Spinal cord (tissue), 10 donors: Measurements from ENCODE around the gene MGAT3. TPM values are rescaled to one million over a fixed set of nuclear protein-coding genes. Genes with fewer than 3 reads are reported as not detected.
"Not testable (repeated sequence)": the region's sequence is repeated elsewhere in the genome, so short reads cannot be mapped to it uniquely, and the experiment has no call there.

Source experiments
- DNase-seq, 6 donors: peaks; one replicate each; pipeline versions ENCODE4 v3.0.0 to v3.0.0-alpha.2; 2013 to 2015; ENCODE audit warnings: low spot score in 6 of 6, low read depth in 4 of 6
- H3K27ac ChIP-seq: one replicate; pipeline ENCODE4 v1.5.1; 2013; ENCODE audit warnings: low read depth, low read length, control low read depth
- H3K27me3 ChIP-seq: one replicate; pipeline ENCODE4 v1.6.1; 2013; ENCODE audit warnings: low read length; ENCODE audit not compliant: control insufficient read depth, insufficient read depth
- H3K36me3 ChIP-seq: one replicate; pipeline ENCODE4 v1.6.1; 2013; ENCODE audit warnings: low read length; ENCODE audit not compliant: control insufficient read depth, insufficient read depth
- H3K4me1 ChIP-seq: one replicate; pipeline ENCODE4 v1.6.1; 2013; ENCODE audit warnings: low read length; ENCODE audit not compliant: control insufficient read depth, insufficient read depth
- H3K4me3 ChIP-seq: one replicate; pipeline ENCODE4 v1.5.1; 2013; ENCODE audit warnings: low read depth, low read length, control low read depth
- H3K9me3 ChIP-seq: one replicate; pipeline ENCODE4 v1.6.1; 2013; ENCODE audit warnings: low read length; ENCODE audit not compliant: control insufficient read depth, insufficient read depth
- WGBS: methylation state at CpG from one replicate; pipeline ENCODE4 v1.1.5; 2013; ENCODE audit warnings: missing lambda C conversion rate; ENCODE audit not compliant: insufficient coverage; 5-methylcytosine and 5-hydroxymethylcytosine counted together
- long read RNA-seq, 4 donors: transcript quantifications; one replicate each; lab custom pipeline, GENCODE V29; 2026
- polyA plus RNA-seq, 2 donors: library from polyadenylated mRNA; unstranded; fragments of 120-200 nt; gene quantifications; one replicate each; pipeline ENCODE4 v1.2.1, GENCODE V29; 2013; ENCODE audit not compliant: insufficient read length in 2 of 2
- total RNA-seq, 2 donors: library from RNA; depleted of rRNA in 1 of 2; stranded (reverse); fragments of 120-200 nt in 1 of 2; fragments of >200 nt in 1 of 2; gene quantifications; one replicate each; pipeline versions ENCODE4 v1.2.3 to v1.2.4, GENCODE V29; 2013 to 2014
- donor health status: healthy.

MGAT3 gene
- 10 to 100 TPM; 19.9 to 30.0 TPM for total RNA-seq
- 10 to 100 TPM; 71.7 to 79.7 TPM for polyA plus RNA-seq
- long read RNA-seq, donor 1, full-length matches to known transcripts, result 11 of 88 reads
- long read RNA-seq, donor 1, partial matches to known transcripts, result 77 of 88 reads
- long read RNA-seq, donor 1, other reads (novel, unspliced or antisense), result 0 of 88 reads
- long read RNA-seq, donor 2, full-length matches to known transcripts, result 4 of 45 reads
- long read RNA-seq, donor 2, partial matches to known transcripts, result 41 of 45 reads
- long read RNA-seq, donor 2, other reads (novel, unspliced or antisense), result 0 of 45 reads
- long read RNA-seq, donor 3, full-length matches to known transcripts, result 14 of 14 reads
- long read RNA-seq, donor 3, partial matches to known transcripts, result 0 of 14 reads
- long read RNA-seq, donor 3, other reads (novel, unspliced or antisense), result 0 of 14 reads
- long read RNA-seq, donor 4, full-length matches to known transcripts, result 2 of 2 reads
- long read RNA-seq, donor 4, partial matches to known transcripts, result 0 of 2 reads
- long read RNA-seq, donor 4, other reads (novel, unspliced or antisense), result 0 of 2 reads

- Histone ChIP-seq H3K4me1 (peaks cover 52% of the 10 kb centered on the region), H3K4me3 (peak within 1 kb of the TSS; percentile 64), H3K36me3 (peaks cover 3% of the 10 kb centered on the region), H3K9me3 (no peaks in the 10 kb centered on the region), H3K27ac (peak within 1 kb of the TSS; percentile 72), H3K27me3 (no peaks in the 10 kb centered on the region)
- WGBS, result 17% methylated on average over 65 of the region's 80 CpGs
- peak in 2 of 6 donors; percentile 70 to 78 for DNase-seq
Measured at GRCh38 chr22:39456522-39457197, at the start of gene MGAT3. Gene MGAT3 (plus strand): TSS chr22:39457012. CDS start chr22:39487348, 30,336 bp downstream.

- Histone ChIP-seq H3K9me3 (no peaks in the 10 kb centered on the region), H3K4me1 (peaks cover 28% of the 10 kb centered on the region), H3K27ac (no peak overlapping the region), H3K4me3 (no peak overlapping the region), H3K27me3 (no peaks in the 10 kb centered on the region), H3K36me3 (peaks cover 3% of the 10 kb centered on the region)
- WGBS, result 81% methylated on average over 7 of the region's 11 CpGs
- DNase-seq, result no peak
Measured at GRCh38 chr22:39408173-39408572, 48.6 kb upstream of the MGAT3 start.

GRCh38 chr22:39408807-39409206, 48.0 kb upstream of the MGAT3 start:
- WGBS, result no CpG with 5 or more reads among the region's 1 CpG
- Histone ChIP-seq H3K4me3 (no peak overlapping the region), H3K36me3 (no peaks in the 10 kb centered on the region), H3K27ac (no peak overlapping the region), H3K4me1 (peaks cover 28% of the 10 kb centered on the region), H3K9me3 (no peaks in the 10 kb centered on the region), H3K27me3 (no peaks in the 10 kb centered on the region)
- no peak for DNase-seq

GRCh38 chr22:39409516-39410029, 47.2 kb upstream of the MGAT3 start:
- 75% methylated on average over 4 of the region's 11 CpGs for WGBS

GRCh38 chr22:39410264-39410663, 46.5 kb upstream of the MGAT3 start:
- Histone ChIP-seq H3K27me3 (no peaks in the 10 kb centered on the region), H3K36me3 (peaks cover 6% of the 10 kb centered on the region), H3K4me3 (no peak overlapping the region), H3K27ac (no peak overlapping the region), H3K4me1 (peaks cover 29% of the 10 kb centered on the region), H3K9me3 (no peaks in the 10 kb centered on the region)
- WGBS, result no CpG with 5 or more reads among the region's 4 CpGs
- DNase-seq, result no peak

More at GRCh38 chr22:39409516-39410029, 47.2 kb upstream of the MGAT3 start:
- no peaks in the 10 kb centered on the region for H3K27me3 ChIP-seq
- DNase-seq, result no peak
- H3K4me3 ChIP-seq, result no peak overlapping the region
- no peaks in the 10 kb centered on the region for H3K9me3 ChIP-seq
- no peaks in the 10 kb centered on the region for H3K36me3 ChIP-seq
- H3K27ac ChIP-seq, result peak overlapping the region; percentile 64
- H3K4me1 ChIP-seq, result peaks cover 26% of the 10 kb centered on the region

- not testable (repeated sequence) for H3K9me3 ChIP-seq, H3K27me3 ChIP-seq, H3K4me3 ChIP-seq, DNase-seq, H3K27ac ChIP-seq
- H3K36me3 ChIP-seq, result peaks cover 22% of the 10 kb centered on the region
- peaks cover 21% of the 10 kb centered on the region for H3K4me1 ChIP-seq
- 90% methylated on average over 4 of the region's 11 CpGs for WGBS
Measured at GRCh38 chr22:39411828-39412365, 44.9 kb upstream of the MGAT3 start.

GRCh38 chr22:39413204-39413603, 43.6 kb upstream of the MGAT3 start:
- not testable (repeated sequence) for H3K27ac ChIP-seq, H3K27me3 ChIP-seq
- 100% methylated on average over 3 of the region's 7 CpGs for WGBS

GRCh38 chr22:39414377-39414776, 42.4 kb upstream of the MGAT3 start:
- Histone ChIP-seq H3K4me1 (peaks cover 18% of the 10 kb centered on the region), H3K27ac (no peak overlapping the region), H3K27me3 (no peaks in the 10 kb centered on the region), H3K4me3 (no peak overlapping the region), H3K9me3 (no peaks in the 10 kb centered on the region), H3K36me3 (peaks cover 45% of the 10 kb centered on the region)
- WGBS, result 79% methylated on average over 7 of the region's 7 CpGs
- no peak for DNase-seq

More at GRCh38 chr22:39413204-39413603, 43.6 kb upstream of the MGAT3 start:
- Histone ChIP-seq H3K4me1 (peaks cover 21% of the 10 kb centered on the region), H3K36me3 (peaks cover 35% of the 10 kb centered on the region)
- H3K9me3 ChIP-seq, H3K4me3 ChIP-seq, DNase-seq: not testable (repeated sequence)

- H3K36me3 ChIP-seq, result peaks cover 50% of the 10 kb centered on the region
- no peak overlapping the region for H3K27ac ChIP-seq
- H3K4me1 ChIP-seq, result peaks cover 16% of the 10 kb centered on the region
- no peak overlapping the region for H3K4me3 ChIP-seq
- DNase-seq, result peak in 1 of 6 donors; percentile 53
- no peaks in the 10 kb centered on the region for H3K27me3 ChIP-seq
- no peaks in the 10 kb centered on the region for H3K9me3 ChIP-seq
- WGBS, result 60% methylated on average over 10 of the region's 11 CpGs
Measured at GRCh38 chr22:39414886-39415285, 41.9 kb upstream of the MGAT3 start.
